Amniotic epithelial cell (primary cell): ENCODE results near the gene INHA.

ENCODE experiments used
- DNase-seq: peaks from one replicate; pipeline ENCODE4 v3.0.0-alpha.2; 2010; ENCODE audit warnings: low read depth

INHA gene

GRCh38 chr2:219612577-219613286, 40.6 kb downstream of the INHA start:
- no peak for DNase-seq

GRCh38 chr2:219613461-219614070, 41.5 kb downstream of the INHA start:
- DNase-seq, result no peak

- no peak for DNase-seq
Measured at GRCh38 chr2:219614076-219614860, 42.2 kb downstream of the INHA start.

- no peak for DNase-seq
Measured at GRCh38 chr2:219615036-219615435, 42.9 kb downstream of the INHA start.

GRCh38 chr2:219615894-219616293, 43.8 kb downstream of the INHA start:
- DNase-seq, result no peak

GRCh38 chr2:219616550-219616949, 44.4 kb downstream of the INHA start:
- DNase-seq, result no peak

GRCh38 chr2:219618733-219619122, 46.6 kb downstream of the INHA start:
- DNase-seq, result no peak

GRCh38 chr2:219619235-219619634, 47.1 kb downstream of the INHA start:
- DNase-seq, result peak; percentile 7

GRCh38 chr2:219620546-219620945, 48.4 kb downstream of the INHA start:
- DNase-seq, result peak; percentile 3

- no peak for DNase-seq
Measured at GRCh38 chr2:219621935-219622334, 49.8 kb downstream of the INHA start.

- DNase-seq, result peak; percentile 39
Measured at GRCh38 chr2:219622472-219622871, 50.4 kb downstream of the INHA start.

- DNase-seq, result no peak
Measured at GRCh38 chr2:219624565-219624964, 52.5 kb downstream of the INHA start.

- no peak for DNase-seq
Measured at GRCh38 chr2:219625179-219625578, 53.1 kb downstream of the INHA start.
